GM19025 (cell line): ENCODE data around the gene CACNA1H.
"Not testable (repeated sequence)": the region's sequence is repeated elsewhere in the genome, so short reads cannot be mapped to it uniquely, and the experiment has no call there.

Experiments used
- ATAC-seq: cut with Tn5 transposase; IDR thresholded peaks from one replicate; pipeline ENCODE4 v1.9.1; 2021; ENCODE audit warnings: mild to moderate bottlenecking, low read depth, moderate library complexity; ENCODE audit not compliant: unreplicated experiment

Gene CACNA1H

GRCh38 chr16:1240436-1240835 is 87.5 kb downstream of the CACNA1H start, which contains the start of gene TPSAB1:
Gene TPSAB1 (plus strand): TSS chr16:1240705. CDS start chr16:1240939, 234 bp downstream.
- ATAC-seq, result not testable (repeated sequence)

DNA sequence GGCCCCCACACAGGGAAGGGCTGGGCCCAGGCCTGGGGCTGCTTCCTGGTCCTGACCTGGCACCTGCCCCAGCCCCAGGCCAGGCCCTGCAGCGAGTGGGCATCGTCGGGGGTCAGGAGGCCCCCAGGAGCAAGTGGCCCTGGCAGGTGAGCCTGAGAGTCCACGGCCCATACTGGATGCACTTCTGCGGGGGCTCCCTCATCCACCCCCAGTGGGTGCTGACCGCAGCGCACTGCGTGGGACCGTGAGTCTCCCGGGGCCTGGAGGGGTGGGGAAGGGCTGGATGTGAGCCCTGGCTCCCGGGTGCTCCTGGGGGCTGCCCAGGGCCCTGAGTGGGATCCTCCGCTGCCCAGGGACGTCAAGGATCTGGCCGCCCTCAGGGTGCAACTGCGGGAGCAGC is 88.2 kb downstream of the CACNA1H start:
- not testable (repeated sequence) for ATAC-seq

DNA sequence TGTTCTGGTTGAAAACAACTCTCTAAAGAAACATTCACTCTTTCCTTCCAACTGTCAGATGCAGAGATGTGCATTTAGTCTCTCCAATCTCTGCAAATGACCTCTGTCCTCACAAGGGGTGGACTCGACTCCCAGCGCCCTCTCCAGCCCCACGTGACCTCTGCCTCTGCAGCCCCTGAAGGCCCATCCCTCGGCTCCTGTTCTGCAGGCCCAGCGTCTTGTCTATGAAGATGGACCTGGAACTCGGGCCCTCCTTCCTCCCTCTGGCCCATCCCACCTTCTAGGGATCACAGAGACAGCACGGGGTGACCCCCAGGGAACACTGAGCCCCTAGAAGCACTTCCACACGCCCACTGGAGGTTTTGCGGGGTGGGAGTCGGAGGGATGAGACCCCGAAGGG is 90.5 kb downstream of the CACNA1H start:
- ATAC-seq, result not testable (repeated sequence)

DNA sequence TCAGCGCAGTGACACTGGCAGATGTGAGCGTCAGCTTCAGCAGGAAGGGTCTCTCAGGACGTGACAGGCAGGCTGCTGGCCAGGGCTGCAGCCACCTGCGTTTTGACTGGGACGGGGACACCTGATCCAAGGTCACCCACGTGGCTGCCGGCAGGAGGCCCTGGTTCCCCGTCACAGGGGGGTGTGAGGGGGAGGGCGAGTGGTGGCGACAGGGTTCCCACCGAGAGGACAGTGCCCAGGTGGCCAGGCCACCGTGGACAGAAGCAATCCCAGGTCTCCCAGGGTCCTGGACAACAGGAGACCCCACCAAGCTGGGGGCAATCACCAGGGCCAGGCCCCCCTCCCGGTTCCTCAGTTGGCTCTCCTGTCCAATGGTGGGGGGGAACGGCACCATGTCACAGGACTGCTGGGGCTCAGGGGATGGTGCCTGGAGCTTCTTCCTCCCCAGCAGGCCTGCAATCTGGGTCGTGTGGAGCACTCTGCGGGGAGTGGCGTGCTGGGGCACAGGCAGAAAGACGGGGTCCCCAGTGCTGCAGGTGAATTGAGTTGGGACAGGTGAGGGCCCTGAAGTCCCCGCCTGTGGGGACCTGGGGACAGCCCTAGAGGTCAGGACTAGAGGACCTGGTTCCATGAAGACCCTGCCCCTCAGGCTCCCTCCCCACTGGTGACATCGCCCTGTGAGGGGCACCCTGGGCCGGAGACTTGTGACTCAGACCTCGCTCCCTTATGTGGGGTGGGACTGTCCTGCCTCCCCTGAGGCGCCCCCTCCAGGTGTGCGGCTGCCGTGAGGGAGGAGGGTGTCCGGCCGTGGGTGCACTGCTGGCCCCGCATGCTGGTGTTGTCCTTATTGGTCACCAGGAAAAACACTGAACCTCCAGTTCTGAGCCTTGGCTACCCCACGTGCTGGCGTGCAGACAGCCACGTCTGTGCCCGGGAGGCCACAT is 91.3 kb downstream of the CACNA1H start:
- not testable (repeated sequence) for ATAC-seq

- no peak for ATAC-seq
These were observed 92.0 kb downstream of the CACNA1H start for GRCh38 chr16:1244881-1245280.

GRCh38 chr16:1245452-1246020 is 92.6 kb downstream of the CACNA1H start:
- ATAC-seq, result no peak

- ATAC-seq, result not testable (repeated sequence)
These were observed 95.1 kb downstream of the CACNA1H start for GRCh38 chr16:1247903-1248537.

DNA sequence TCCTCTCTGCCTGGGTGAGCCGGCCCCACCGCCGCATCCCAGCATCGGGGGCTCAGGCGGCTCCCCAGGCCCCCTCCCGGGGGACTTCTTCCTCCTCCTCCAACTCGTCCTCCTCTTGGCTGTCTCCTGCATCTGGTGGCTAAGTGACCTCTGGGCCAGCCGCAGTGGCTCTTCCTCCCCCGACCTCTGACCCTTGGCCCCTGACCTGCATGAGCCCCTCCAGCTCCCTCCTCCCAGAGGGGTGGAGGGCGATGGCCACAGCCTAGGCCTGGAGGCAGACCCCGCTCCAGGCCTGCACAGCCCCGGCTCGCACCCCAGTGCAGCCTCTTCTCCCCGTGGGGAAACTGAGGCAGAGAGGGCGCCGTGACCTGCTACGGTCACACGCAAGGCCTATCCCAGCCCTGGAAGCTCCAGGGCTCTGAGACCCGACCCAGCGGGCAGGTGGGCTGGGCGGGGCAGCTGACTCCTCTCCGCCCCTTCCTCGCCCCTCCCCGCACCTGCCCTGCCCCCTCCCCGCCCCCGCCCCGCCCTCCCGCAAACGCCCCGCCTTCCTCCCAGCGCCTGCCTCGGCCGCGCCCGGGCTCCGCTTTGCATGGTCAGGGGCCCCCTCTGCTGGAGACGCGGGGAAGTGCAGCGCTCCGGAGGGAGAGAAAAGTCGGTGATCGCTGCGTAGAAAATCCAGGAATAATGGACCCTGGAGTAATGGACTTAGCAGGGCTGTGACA is 96.3 kb downstream of the CACNA1H start:
- ATAC-seq, result not testable (repeated sequence)

GRCh38 chr16:1253701-1254364 is 100.9 kb downstream of the CACNA1H start:
- not testable (repeated sequence) for ATAC-seq

DNA sequence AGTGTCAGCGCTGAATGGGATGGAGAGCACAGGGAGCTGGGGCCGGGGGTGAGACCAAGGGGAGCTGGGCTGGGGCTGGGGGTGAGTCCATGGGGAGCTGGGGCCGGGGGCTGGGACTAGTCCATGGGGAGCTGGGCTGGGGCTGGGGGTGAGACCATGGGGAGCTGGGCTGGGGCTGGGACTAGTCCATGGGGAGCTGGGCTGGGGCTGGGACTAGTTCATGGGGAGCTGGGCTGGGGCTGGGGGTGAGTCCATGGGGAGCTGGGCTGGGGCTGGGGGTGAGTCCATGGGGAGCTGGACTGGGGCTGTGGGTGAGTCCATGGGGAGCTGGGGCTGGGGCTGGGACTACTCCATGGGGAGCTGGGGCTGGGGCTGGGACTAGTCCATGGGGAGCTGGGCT is 101.9 kb downstream of the CACNA1H start:
- ATAC-seq, result not testable (repeated sequence)

DNA sequence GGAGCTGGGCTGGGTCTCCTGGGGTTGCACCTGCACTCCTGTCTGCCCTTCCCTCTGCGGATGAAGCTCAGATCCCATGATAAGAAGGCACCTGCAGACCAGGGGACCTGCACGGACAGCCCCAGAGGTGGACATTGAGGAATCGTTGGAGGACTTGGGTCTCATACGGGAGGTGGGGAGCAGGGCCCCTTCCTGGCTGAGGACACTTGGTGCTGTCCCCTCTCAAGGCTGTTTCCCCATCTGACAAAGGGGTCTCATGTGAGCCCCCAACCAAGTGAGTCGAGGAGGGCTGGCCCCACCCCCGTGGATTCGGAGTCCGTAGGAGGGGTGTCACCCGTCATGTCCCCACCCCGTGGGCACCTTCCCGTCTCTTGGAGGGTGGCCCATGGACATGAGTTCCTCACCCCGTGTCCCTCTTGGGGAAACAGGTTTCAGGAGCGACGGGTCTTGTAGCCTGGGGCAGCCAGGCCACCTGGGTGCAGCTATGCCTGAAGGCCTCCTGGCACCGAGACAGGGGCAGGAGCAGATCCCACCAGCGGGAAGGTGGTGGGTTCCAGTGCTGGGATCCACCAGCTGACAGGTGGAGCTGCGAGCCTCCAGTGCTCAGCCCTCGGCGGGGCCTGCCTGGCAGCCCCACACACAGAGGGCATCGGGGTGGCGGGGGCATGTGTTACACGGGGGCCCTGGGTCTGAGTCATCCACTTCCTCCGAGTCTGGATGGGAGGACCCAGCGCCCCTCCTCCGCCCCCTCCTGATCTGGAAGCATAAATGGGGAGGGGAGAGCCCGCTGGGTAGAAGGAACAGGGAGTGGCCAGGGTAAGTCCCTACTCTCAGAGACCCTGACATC is 102.6 kb downstream of the CACNA1H start, which contains the start of gene TPSD1:
Gene TPSD1 (plus strand): TSS at position 794 of the 847 bp plus-strand sequence. CDS start 212 bp downstream, outside the sequence.
- not testable (repeated sequence) for ATAC-seq

DNA sequence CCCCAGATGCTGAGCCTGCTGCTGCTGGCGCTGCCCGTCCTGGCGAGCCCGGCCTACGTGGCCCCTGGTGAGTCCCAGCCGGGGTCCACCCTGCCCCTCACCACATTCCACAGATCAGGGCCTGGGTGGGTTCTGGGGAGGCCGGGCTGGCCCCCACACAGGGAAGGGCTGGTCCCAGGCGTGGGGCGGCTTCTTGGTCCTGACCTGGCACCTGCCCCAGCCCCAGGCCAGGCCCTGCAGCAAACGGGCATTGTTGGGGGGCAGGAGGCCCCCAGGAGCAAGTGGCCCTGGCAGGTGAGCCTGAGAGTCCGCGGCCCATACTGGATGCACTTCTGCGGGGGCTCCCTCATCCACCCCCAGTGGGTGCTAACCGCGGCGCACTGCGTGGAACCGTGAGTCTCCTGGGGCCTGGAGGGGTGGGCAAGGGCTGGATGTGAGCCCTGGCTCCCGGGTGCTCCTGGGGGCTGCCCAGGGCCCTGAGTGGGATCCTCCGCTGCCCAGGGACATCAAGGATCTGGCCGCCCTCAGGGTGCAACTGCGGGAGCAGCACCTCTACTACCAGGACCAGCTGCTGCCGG is 103.5 kb downstream of the CACNA1H start:
- ATAC-seq, result not testable (repeated sequence)

- no peak for ATAC-seq
These were observed 104.0 kb downstream of the CACNA1H start for GRCh38 chr16:1256874-1257322.

- no peak for ATAC-seq
These were observed 104.8 kb downstream of the CACNA1H start for GRCh38 chr16:1257561-1258224.

DNA sequence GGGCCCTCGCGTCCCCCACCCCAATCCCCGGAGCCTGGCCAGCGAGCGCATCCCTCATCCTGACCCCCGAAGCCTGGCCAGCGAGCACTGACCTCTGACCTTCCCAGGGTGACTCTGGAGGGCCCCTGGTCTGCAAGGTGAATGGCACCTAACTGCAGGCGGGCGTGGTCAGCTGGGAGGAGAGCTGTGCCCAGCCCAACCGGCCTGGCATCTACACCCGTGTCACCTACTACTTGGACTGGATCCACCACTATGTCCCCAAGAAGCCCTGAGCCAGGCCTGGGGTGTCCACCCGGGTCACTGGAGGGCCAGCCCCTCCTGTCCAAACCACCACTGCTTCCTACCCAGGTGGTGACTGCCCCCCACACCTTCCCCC is 105.3 kb downstream of the CACNA1H start:
- ATAC-seq, result no peak

DNA sequence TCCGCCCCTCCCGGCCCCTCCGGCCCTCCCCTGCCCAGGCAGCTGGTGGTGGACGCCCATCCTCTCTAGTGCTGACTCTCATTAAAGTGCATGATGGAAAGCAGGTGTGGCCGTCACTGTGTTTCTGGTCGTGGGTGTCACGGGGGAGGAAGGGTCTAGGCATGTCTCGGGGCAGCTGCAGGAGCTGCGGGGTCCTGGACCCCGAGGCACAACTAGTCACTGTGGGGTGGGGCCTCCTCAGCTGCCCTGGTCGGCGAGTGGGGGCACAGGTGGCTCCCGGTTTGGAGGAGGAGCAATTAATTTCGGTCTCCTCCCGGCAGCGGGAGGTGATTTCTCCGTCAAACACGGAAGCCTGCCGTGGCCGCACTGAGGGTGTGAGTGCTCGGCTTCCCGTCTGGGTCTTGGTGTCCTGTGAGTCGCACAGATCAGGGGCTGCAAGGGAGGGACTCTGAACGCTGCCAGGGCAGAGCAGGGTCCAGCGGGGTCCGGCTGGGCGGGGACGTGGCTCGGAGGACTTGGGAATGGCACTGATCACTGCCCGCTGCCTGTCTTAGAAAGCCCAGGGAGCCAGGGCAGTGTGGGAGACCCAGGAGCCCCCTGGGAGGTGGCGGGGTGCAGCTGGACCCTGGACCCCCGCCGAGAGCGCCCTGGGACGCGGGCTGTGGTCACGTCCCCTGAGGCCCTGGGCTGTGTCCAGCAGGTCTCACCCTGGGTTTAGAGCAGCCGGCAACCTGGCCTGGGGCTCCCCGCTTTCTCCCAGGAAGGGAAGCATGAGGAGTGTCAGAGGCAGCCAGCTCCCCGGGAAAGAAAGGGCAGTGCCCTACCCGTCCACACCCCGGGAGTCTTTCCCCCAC is 106.2 kb downstream of the CACNA1H start:
- ATAC-seq, result no peak

- no peak for ATAC-seq
These were observed 106.8 kb downstream of the CACNA1H start for GRCh38 chr16:1259760-1260068.
